Left renal cortex interstitium (tissue), 4 donors: Measurements from ENCODE around the gene DGKG. TPM values are rescaled to one million over a fixed set of nuclear protein-coding genes. Genes with fewer than 3 reads are reported as not detected.

ENCODE experiments used
- DNase-seq, 4 donors: peaks; one replicate each; pipeline ENCODE4 v3.0.0-alpha.2; 2013; ENCODE audit warnings: low read depth in 4 of 4, low spot score in 2 of 4, missing footprints in 1 of 4
- polyA plus RNA-seq, 4 donors: library from polyadenylated mRNA; unstranded; fragments of 120-200 nt; gene quantifications; one replicate each; pipeline ENCODE4 v1.2.1, GENCODE V29; 2013; ENCODE audit not compliant: insufficient read length in 4 of 4

The DGKG gene
- polyA plus RNA-seq, 4 donors, result 0.51 to 0.92 (median 0.71) TPM

- no peak for DNase-seq
Measured at GRCh38 chr3:186181901-186182300, 180.1 kb downstream of the DGKG start.

- DNase-seq, result no peak
Measured at GRCh38 chr3:186180891-186181481, 181.0 kb downstream of the DGKG start.

- no peak for DNase-seq
Measured at GRCh38 chr3:186180151-186180550, 181.9 kb downstream of the DGKG start.

GRCh38 chr3:186178412-186178811 is 183.6 kb downstream of the DGKG start:
- DNase-seq, result no peak

- DNase-seq, result no peak
Measured at GRCh38 chr3:186176373-186176990, 185.6 kb downstream of the DGKG start.

- DNase-seq, result no peak
Measured at GRCh38 chr3:186173224-186173815, 188.7 kb downstream of the DGKG start.

GRCh38 chr3:186172353-186172752 is 189.7 kb downstream of the DGKG start:
- no peak for DNase-seq

GRCh38 chr3:186171521-186171920 is 190.5 kb downstream of the DGKG start:
- no peak for DNase-seq

GRCh38 chr3:186170516-186170915 is 191.5 kb downstream of the DGKG start:
- DNase-seq, result no peak

- DNase-seq, result no peak
Measured at GRCh38 chr3:186169379-186169778, 192.7 kb downstream of the DGKG start.

GRCh38 chr3:186168976-186169375 is 193.1 kb downstream of the DGKG start:
- DNase-seq, result no peak

- DNase-seq, result no peak
Measured at GRCh38 chr3:186167646-186168395, 194.2 kb downstream of the DGKG start.

- DNase-seq, result no peak
Measured at GRCh38 chr3:186166491-186167288, 195.3 kb downstream of the DGKG start.

- DNase-seq, result no peak
Measured at GRCh38 chr3:186166036-186166435, 196.0 kb downstream of the DGKG start.

GRCh38 chr3:186165331-186165730 is 196.7 kb downstream of the DGKG start:
- DNase-seq, result no peak

- DNase-seq, result no peak
Measured at GRCh38 chr3:186164696-186165095, 197.3 kb downstream of the DGKG start.

- DNase-seq, result no peak
Measured at GRCh38 chr3:186162221-186162620, 199.8 kb downstream of the DGKG start.

GRCh38 chr3:186160691-186161243 is 201.3 kb downstream of the DGKG start:
- no peak for DNase-seq

- DNase-seq, result no peak
Measured at GRCh38 chr3:186154641-186155040, 207.4 kb downstream of the DGKG start.

GRCh38 chr3:186152889-186153292 is 209.1 kb downstream of the DGKG start:
- no peak for DNase-seq
